GM12878 (cell line): Measurements from ENCODE around the gene SHROOM1. TPM values are rescaled to one million over a fixed set of nuclear protein-coding genes. Genes with fewer than 3 reads are reported as not detected.

ENCODE experiments used
- ATAC-seq: fragments of 200-7000 bp; cut with Tn5 transposase; 3 replicates; pipeline ENCODE4 v1.9.1; 2020; ENCODE audit warnings: mild to moderate bottlenecking, moderate library complexity
- BruUV-seq: library from RNA; stranded (reverse); fragments of 400-500 nt; replicated peaks from 2 replicates; lab custom pipeline; 2021; lab: Mats Ljungman, UMichigan
- CTCF ChIA-PET: fragments of 300-600 bp; sonication (Branson Sonifier 250); formaldehyde crosslinking; extraction: SDS; loops from one replicate; lab custom pipeline; 2021; ENCODE audit warnings: inconsistent platforms; lab: Yijun Ruan, JAX
- POLR2A ChIA-PET: fragments of 350-600 bp; formaldehyde crosslinking; extraction: SDS; loops from one replicate; lab custom pipeline; 2021; ENCODE audit warnings: inconsistent platforms; lab: Charles Lee
- RAD21 ChIA-PET: fragments of 300-600 bp; sonication (Branson Sonifier 250); formaldehyde crosslinking; loops from one replicate; lab custom pipeline; 2023; ENCODE audit warnings: antibody characterized with exemption; ENCODE audit not compliant: unreplicated experiment; lab: Charles Lee
- SMC1A ChIA-PET: fragments of 300-600 bp; sonication (Branson Sonifier 250); formaldehyde crosslinking; loops from one replicate; lab custom pipeline; 2023; ENCODE audit not compliant: unreplicated experiment, uncharacterized antibody; lab: Charles Lee
- DNase-seq: peaks from one replicate; pipeline ENCODE4 v3.0.0-alpha.2; 2011; ENCODE audit warnings: low read depth, low spot score
- FAIRE-seq: peaks from 3 replicates; lab custom pipeline; 2011; peaks lifted over from hg19 to GRCh38; lab: Jason Lieb, UNC
- H2AFZ ChIP-seq: 2 replicates; pipeline ENCODE4 v1.6.0; 2011; ENCODE audit warnings: low read depth, low read length, control low read depth; ENCODE audit not compliant: control insufficient read depth
- H3K27ac ChIP-seq: 2 replicates; pipeline ENCODE4 v1.5.1; 2011; ENCODE audit warnings: control low read depth; ENCODE audit not compliant: control insufficient read depth, insufficient read depth
- H3K27me3 ChIP-seq, 2 experiments: replicated peaks in 1 of 2; 2 replicates each; pipeline versions ENCODE4 v1.6.0 to v1.6.1; 2011; ENCODE audit warnings: low read length in 1 of 2; ENCODE audit not compliant: control insufficient read depth in 2 of 2, insufficient read depth in 2 of 2
- H3K36me3 ChIP-seq, 2 experiments: 2 replicates each; pipeline ENCODE4 v1.5.1; 2011; ENCODE audit warnings: low read length in 1 of 2; ENCODE audit not compliant: control insufficient read depth in 2 of 2, insufficient read depth in 2 of 2
- H3K4me1 ChIP-seq: 2 replicates; pipeline ENCODE4 v1.6.1; 2011; ENCODE audit warnings: mild to moderate bottlenecking, low read length, moderate library complexity, mixed read lengths; ENCODE audit not compliant: control insufficient read depth, insufficient read depth
- H3K4me2 ChIP-seq: 2 replicates; pipeline ENCODE4 v1.6.0; 2011; ENCODE audit warnings: control low read depth; ENCODE audit not compliant: control insufficient read depth, insufficient read depth
- H3K4me3 ChIP-seq: fragments of 200-600 bp; sonication (generic); 2 replicates; pipeline ENCODE4 v1.5.1; 2016
- H3K79me2 ChIP-seq: 2 replicates; pipeline ENCODE4 v1.6.0; 2011; ENCODE audit warnings: low read length; ENCODE audit not compliant: control insufficient read depth, insufficient read depth
- H3K9ac ChIP-seq: 2 replicates; pipeline ENCODE4 v1.8.0; 2011; ENCODE audit warnings: low read length, control low read depth, mixed read lengths; ENCODE audit not compliant: control insufficient read depth, insufficient read depth
- H3K9me3 ChIP-seq: replicated peaks from 3 replicates; pipeline ENCODE4 v1.5.1; 2011; ENCODE audit warnings: mild to moderate bottlenecking, low read length; ENCODE audit not compliant: control insufficient read depth, insufficient read depth
- H4K20me1 ChIP-seq: 2 replicates; pipeline ENCODE4 v1.6.0; 2011; ENCODE audit not compliant: control insufficient read depth, insufficient read depth
- CBX5 ChIP-seq: sonication (generic); IDR thresholded peaks from 2 replicates; pipeline ENCODE4 v1.6.1; 2016; ENCODE audit warnings: low read depth, moderate library complexity, mild to moderate bottlenecking, inconsistent platforms
- E2F4 ChIP-seq: IDR thresholded peaks from 2 replicates; pipeline ENCODE4 v1.6.1; 2012; ENCODE audit warnings: low read depth, low read length, improper control_type of control experiment
- GABPA ChIP-seq: IDR thresholded peaks from 2 replicates; pipeline ENCODE4 v1.6.1; 2014; ENCODE audit warnings: antibody characterized with exemption, low read depth, mild to moderate bottlenecking, inconsistent platforms
- HCFC1 ChIP-seq: fragments of 150-350 bp; IDR thresholded peaks from 2 replicates; pipeline ENCODE4 v1.6.1; 2014; ENCODE audit warnings: low read length
- HDAC2 ChIP-seq: fragments of 200-600 bp; sonication (generic); IDR thresholded peaks from 2 replicates; pipeline ENCODE4 v1.6.1; 2017
- IKZF1 ChIP-seq: fragments of 450-650 bp; conservative IDR thresholded peaks from 2 replicates; pipeline ENCODE4 v1.6.1; 2017; ENCODE audit warnings: antibody characterized with exemption, mild to moderate bottlenecking
- IKZF2 ChIP-seq, 2 experiments: fragments of 450-650 bp; IDR thresholded peaks; 2 replicates each; pipeline ENCODE4 v1.6.1; 2017; ENCODE audit warnings: mild to moderate bottlenecking in 2 of 2, moderate library complexity in 2 of 2
- NBN ChIP-seq: fragments of 450-650 bp; IDR thresholded peaks from 2 replicates; pipeline ENCODE4 v1.6.1; 2016
- NR2F1 ChIP-seq: fragments of 450-650 bp; conservative IDR thresholded peaks from 2 replicates; pipeline ENCODE4 v1.6.1; 2017; ENCODE audit warnings: mild to moderate bottlenecking
- POLR2A ChIP-seq: IDR thresholded peaks from 2 replicates; pipeline ENCODE4 v1.6.1; 2011; ENCODE audit warnings: low read depth, mild to moderate bottlenecking, low read length
- RELB ChIP-seq: fragments of 450-650 bp; IDR thresholded peaks from 2 replicates; pipeline ENCODE4 v1.6.1; 2017; ENCODE audit warnings: low read depth, mild to moderate bottlenecking, moderate library complexity
- SIX5 ChIP-seq: IDR thresholded peaks from 2 replicates; pipeline ENCODE4 v1.6.1; 2011; ENCODE audit warnings: mild to moderate bottlenecking, low read depth, low read length, moderate library complexity; ENCODE audit not compliant: severe bottlenecking
- SKIL ChIP-seq: fragments of 450-650 bp; IDR thresholded peaks from 2 replicates; pipeline ENCODE4 v1.6.1; 2017; ENCODE audit warnings: mild to moderate bottlenecking, low read depth, inconsistent platforms; ENCODE audit not compliant: poor library complexity, severe bottlenecking
- STAT1 ChIP-seq: fragments of 450-650 bp; conservative IDR thresholded peaks from 2 replicates; pipeline ENCODE4 v1.6.1; 2014; ENCODE audit warnings: antibody characterized with exemption, mild to moderate bottlenecking
- WRNIP1 ChIP-seq: IDR thresholded peaks from 2 replicates; pipeline ENCODE4 v1.6.1; 2011; ENCODE audit warnings: low read depth, low read length, improper control_type of control experiment, borderline replicate concordance
- YBX1 ChIP-seq: fragments of 450-650 bp; IDR thresholded peaks from 2 replicates; pipeline ENCODE4 v1.6.1; 2016; ENCODE audit warnings: antibody characterized with exemption
- ZNF592 ChIP-seq: fragments of 450-650 bp; IDR thresholded peaks from 2 replicates; pipeline ENCODE4 v1.6.1; 2017; ENCODE audit warnings: mild to moderate bottlenecking, moderate library complexity
- WGBS: methylation state at CpG from one replicate; pipeline ENCODE4 v1.1.6; 2016; ENCODE audit warnings: low lambda C conversion rate; ENCODE audit not compliant: insufficient replicate concordance, insufficient coverage; ENCODE audit errors: missing lambda C conversion rate; 5-methylcytosine and 5-hydroxymethylcytosine counted together
- in situ Hi-C: fragments of 300-500 bp; cut with MboI; formaldehyde crosslinking; loops from 9 replicates; pipeline ENCODE4 v1.14.3; 2018; ENCODE audit warnings: mixed read lengths
- intact Hi-C: fragments of 100-400 bp; cut with micrococcal nuclease; formaldehyde crosslinking; loops from one replicate; pipeline ENCODE4 v1.14.2; 2022; ENCODE audit not compliant: unreplicated experiment
- polyA plus RNA-seq, 11 experiments: library from polyadenylated mRNA; depleted of rRNA in 4 of 11; unstranded in 6 of 11; stranded (reverse) in 5 of 11; fragments of >200 nt; fragmentation: Nextera tagmentation in 4 of 11; fragmentation: Illumina TruSeq in 1 of 11; extraction: Ambion mirVana in 4 of 11; extraction: Trizol in 1 of 11; gene quantifications; 1 replicate in 1 of 11; 2 replicates in 10 of 11; pipeline versions ENCODE4 v1.2.1 to v1.2.3, GENCODE V29; 2011 to 2016; ENCODE audit warnings: inconsistent platforms in 2 of 11, missing spikeins in 2 of 11, low read depth in 1 of 11
- total RNA-seq, 4 experiments: library from RNA; depleted of rRNA in 3 of 4; stranded (reverse); fragments of >200 nt in 3 of 4; fragmentation: Illumina TruSeq in 1 of 4; extraction: Trizol in 1 of 4; gene quantifications; 2 replicates each; pipeline versions ENCODE4 v1.2.1 to v1.2.3, GENCODE V29; 2013 to 2021

The SHROOM1 gene
- total and polyA plus RNA-seq, 10 of the 15 experiments (the other 5 are each of a cell fraction or from before 2014, with no cell fraction given) = 0.05 to 3.9 (median 1.3) TPM

- RAD21 ChIA-PET = interaction anchor here (2.0 kb wide), 2 partner anchors 20 to 45 kb away, joined by 6 to 10 read pairs; no protein-coding TSS in a partner anchor
- Histone ChIP-seq H3K9me3 (no peaks in the 10 kb centered on the region), H3K79me2 (peaks cover 9% of the 10 kb centered on the region), H3K4me1 (peaks cover 7% of the 10 kb centered on the region), H3K27me3 (no peaks in the 10 kb centered on the region), H3K36me3 (no peaks in the 10 kb centered on the region), H2AFZ (no peak overlapping the region), H3K4me2 (no peak overlapping the region; the same call in 1 of the 2 replicates), H3K9ac (no peak overlapping the region), H3K27ac (no peak overlapping the region), H4K20me1 (no peaks in the 10 kb centered on the region), H3K4me3 (no peak overlapping the region)
- SMC1A ChIA-PET = interaction anchor here (0.6 to 7.5 kb wide), 5 partner anchors 12 to 111 kb away, joined by 3 to 88 read pairs (median 5); partner anchors contain the start of gene CCNI2
- BruUV-seq = no TSS peak
- no peak for DNase-seq
- in situ Hi-C loops = no loop called here
- intact Hi-C loops = no loop called here
- no peak for ATAC-seq
- TF ChIP-seq STAT1 (no peak), NBN (no peak), E2F4 (no peak), SKIL (no peak), POLR2A (no peak), YBX1 (no peak), GABPA (no peak), WRNIP1 (no peak), RELB (no peak), IKZF2 (IDR thresholded peaks at IDR 0.05) (no peak), HCFC1 (no peak), IKZF1 (no peak), CBX5 (no peak), ZNF592 (no peak), SIX5 (no peak), NR2F1 (no peak), HDAC2 (no peak)
- POLR2A ChIA-PET = interaction anchor here (0.7 to 7.2 kb wide), 3 partner anchors 10 to 113 kb away, joined by 3 to 56 read pairs (median 3); no protein-coding TSS in a partner anchor
- no peak for FAIRE-seq
- CTCF ChIA-PET = interaction anchor here (0.7 to 3.5 kb wide), 4 partner anchors 11 to 33 kb away, joined by 3 to 15 read pairs (median 4); no protein-coding TSS in a partner anchor
- WGBS = 94% methylated on average over 3 of the region's 3 CpGs
Measured at GRCh38 chr5:132774406-132774805, 56.0 kb downstream of the SHROOM1 start.
